Activated T-cell treated with anti-CD3 and anti-CD28 coated beads, Interleukin-2, amount 50 U/mL, for 1 hour (primary cell): ENCODE data around the gene RHEB.

ENCODE experiments used
- DNase-seq: peaks from one replicate; pipeline ENCODE4 v3.0.0-alpha.2; 2020

RHEB gene

GRCh38 chr7:151524845-151525244, 5.2 kb upstream of the RHEB start:
- no peak for DNase-seq

GRCh38 chr7:151524331-151524730, 4.6 kb upstream of the RHEB start:
- DNase-seq, result no peak

- DNase-seq, result peak; percentile 58
Observed at GRCh38 chr7:151520419-151521261, 945 bp upstream of the RHEB start.

- peak; percentile 78 for DNase-seq
Observed at GRCh38 chr7:151518947-151519764, 539 bp downstream of the RHEB start.

GRCh38 chr7:151518105-151518946, 1.4 kb downstream of the RHEB start:
- DNase-seq, result peak; percentile 66

GRCh38 chr7:151517601-151518104, 2.0 kb downstream of the RHEB start:
- DNase-seq, result no peak

GRCh38 chr7:151515276-151515565, 4.5 kb downstream of the RHEB start:
- no peak for DNase-seq

- DNase-seq, result no peak
Observed at GRCh38 chr7:151514461-151515275, 5.0 kb downstream of the RHEB start.

- no peak for DNase-seq
Observed at GRCh38 chr7:151513133-151513532, 6.6 kb downstream of the RHEB start.

- no peak for DNase-seq
Observed at GRCh38 chr7:151512353-151512752, 7.3 kb downstream of the RHEB start.

GRCh38 chr7:151511946-151512345, 7.7 kb downstream of the RHEB start:
- no peak for DNase-seq

- no peak for DNase-seq
Observed at GRCh38 chr7:151511270-151511669, 8.4 kb downstream of the RHEB start.

GRCh38 chr7:151509670-151510333, 9.9 kb downstream of the RHEB start:
- no peak for DNase-seq

- DNase-seq, result no peak
Observed at GRCh38 chr7:151508991-151509390, 10.7 kb downstream of the RHEB start.

- no peak for DNase-seq
Observed at GRCh38 chr7:151507806-151508205, 11.9 kb downstream of the RHEB start.

GRCh38 chr7:151506901-151507382, 12.8 kb downstream of the RHEB start:
- DNase-seq, result no peak

GRCh38 chr7:151505836-151506468, 13.7 kb downstream of the RHEB start:
- DNase-seq, result no peak

- no peak for DNase-seq
Observed at GRCh38 chr7:151505433-151505832, 14.3 kb downstream of the RHEB start.

- DNase-seq, result no peak
Observed at GRCh38 chr7:151504715-151505326, 14.9 kb downstream of the RHEB start.

- DNase-seq, result no peak
Observed at GRCh38 chr7:151503902-151504714, 15.6 kb downstream of the RHEB start.
